C4-2B (cell line): ENCODE results near the gene RORC.

Experiments used
- CTCF ChIP-seq: fragments of 450-650 bp; conservative IDR thresholded peaks from 2 replicates; pipeline ENCODE4 v1.5.1; 2017; ENCODE audit warnings: mild to moderate bottlenecking
- ZFX ChIP-seq: fragments of 450-650 bp; IDR thresholded peaks from 2 replicates; pipeline ENCODE4 v1.6.1; 2017

DNA sequence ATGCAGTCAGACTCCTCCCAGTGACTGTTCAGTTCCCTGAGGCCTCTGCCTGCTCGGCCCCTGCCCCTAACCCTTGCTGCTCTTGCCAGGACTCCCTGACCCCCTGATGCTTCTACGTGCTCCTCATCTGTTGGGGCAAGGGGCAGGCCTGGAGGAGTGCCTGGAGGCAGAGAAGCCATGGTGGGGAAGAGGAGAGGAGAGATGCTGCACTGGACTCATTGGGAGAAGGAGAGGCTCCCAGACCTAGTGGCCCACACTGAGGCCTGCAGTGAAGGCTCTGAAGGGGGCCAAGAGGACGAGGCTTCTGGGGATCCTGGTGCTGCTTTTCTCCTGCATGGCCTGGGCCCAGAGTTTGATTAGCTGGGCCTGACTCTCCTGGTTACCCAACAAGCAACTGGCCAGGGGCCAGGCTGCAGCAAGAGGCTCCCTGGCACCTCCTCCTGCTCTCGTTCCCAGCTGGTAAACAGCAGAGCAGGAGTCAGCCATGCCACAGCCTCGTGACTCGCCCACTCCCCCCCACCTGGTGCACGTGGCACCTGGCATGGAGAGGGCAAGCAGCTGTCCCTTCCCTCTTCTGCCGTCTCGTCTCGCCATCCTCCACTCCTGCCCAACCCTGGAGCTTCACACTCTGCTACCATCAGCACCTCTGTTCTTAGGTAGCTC, 847 bp upstream of the RORC start:
- TF ChIP-seq CTCF, result no peak
- TF ChIP-seq ZFX, result peak; percentile 43; the same call in 1 of the 2 replicates
